Suprapubic skin (tissue), 4 donors: ENCODE results near the gene GABRB2. TPM values are rescaled to one million over a fixed set of nuclear protein-coding genes. Genes with fewer than 3 reads are reported as not detected.

Source experiments
- DNase-seq, 2 donors: peaks; one replicate each; pipeline ENCODE4 v3.0.0-alpha.2; 2019; ENCODE audit warnings: low spot score in 2 of 2
- H3K27ac ChIP-seq: fragments of 200-600 bp; sonication (generic); one replicate; pipeline ENCODE4 v1.5.1; 2019
- H3K27me3 ChIP-seq: fragments of 200-600 bp; sonication (generic); one replicate; pipeline ENCODE4 v1.5.1; 2019
- H3K36me3 ChIP-seq: fragments of 200-600 bp; sonication (generic); one replicate; pipeline ENCODE4 v1.5.1; 2019
- H3K4me1 ChIP-seq: fragments of 200-600 bp; sonication (generic); one replicate; pipeline ENCODE4 v1.5.1; 2019
- H3K4me3 ChIP-seq: fragments of 200-600 bp; sonication (generic); one replicate; pipeline ENCODE4 v1.5.1; 2019; ENCODE audit warnings: mild to moderate bottlenecking
- H3K9me3 ChIP-seq: fragments of 200-600 bp; sonication (generic); one replicate; pipeline ENCODE4 v1.5.1; 2019
- EP300 ChIP-seq: sonication (generic); formaldehyde crosslinking; IDR thresholded peaks from one replicate; pipeline ENCODE4 v1.6.1; 2017; ENCODE audit warnings: antibody characterized with exemption
- POLR2A ChIP-seq, 2 donors: fragments of 450-650 bp; IDR thresholded peaks; one replicate each; pipeline ENCODE4 v1.6.1; 2017; ENCODE audit warnings: antibody characterized with exemption in 2 of 2, mild to moderate bottlenecking in 2 of 2, moderate library complexity in 2 of 2
- POLR2AphosphoS5 ChIP-seq, 3 donors: sonication (generic); formaldehyde crosslinking; IDR thresholded peaks; one replicate each; pipeline ENCODE4 v1.6.1; 2017; ENCODE audit warnings: antibody characterized with exemption in 3 of 3
- WGBS: methylation state at CpG from one replicate; pipeline ENCODE4 v1.1.5; 2018; 5-methylcytosine and 5-hydroxymethylcytosine counted together
- total RNA-seq, 4 donors: library from RNA; depleted of rRNA; stranded (reverse); fragments of >200 nt; gene quantifications; one replicate each; pipeline ENCODE4 v1.1.0, GENCODE V29; 2016
- TF ChIP-seq, protein P1 (sequence below), 2 donors: fragments of 200-600 bp in 1 of 2; fragments of 450-650 bp in 1 of 2; sonication (generic) in 1 of 2; IDR thresholded peaks; one replicate each; pipeline ENCODE4 v1.5.1; 2016 to 2019; ENCODE audit warnings: antibody characterized with exemption in 2 of 2, mild to moderate bottlenecking in 1 of 2, moderate library complexity in 1 of 2

The GABRB2 gene
- total RNA-seq, 4 donors from 2014 or later, result 0.11 to 1.6 (median 0.24) TPM; not detected in 1

- Histone ChIP-seq H3K27me3 (no peaks in the 10 kb centered on the region), H3K4me1 (no peaks in the 10 kb centered on the region), H3K4me3 (no peak overlapping the region), H3K9me3 (no peaks in the 10 kb centered on the region), H3K36me3 (no peaks in the 10 kb centered on the region), H3K27ac (no peak overlapping the region)
- TF ChIP-seq, protein P1, sequence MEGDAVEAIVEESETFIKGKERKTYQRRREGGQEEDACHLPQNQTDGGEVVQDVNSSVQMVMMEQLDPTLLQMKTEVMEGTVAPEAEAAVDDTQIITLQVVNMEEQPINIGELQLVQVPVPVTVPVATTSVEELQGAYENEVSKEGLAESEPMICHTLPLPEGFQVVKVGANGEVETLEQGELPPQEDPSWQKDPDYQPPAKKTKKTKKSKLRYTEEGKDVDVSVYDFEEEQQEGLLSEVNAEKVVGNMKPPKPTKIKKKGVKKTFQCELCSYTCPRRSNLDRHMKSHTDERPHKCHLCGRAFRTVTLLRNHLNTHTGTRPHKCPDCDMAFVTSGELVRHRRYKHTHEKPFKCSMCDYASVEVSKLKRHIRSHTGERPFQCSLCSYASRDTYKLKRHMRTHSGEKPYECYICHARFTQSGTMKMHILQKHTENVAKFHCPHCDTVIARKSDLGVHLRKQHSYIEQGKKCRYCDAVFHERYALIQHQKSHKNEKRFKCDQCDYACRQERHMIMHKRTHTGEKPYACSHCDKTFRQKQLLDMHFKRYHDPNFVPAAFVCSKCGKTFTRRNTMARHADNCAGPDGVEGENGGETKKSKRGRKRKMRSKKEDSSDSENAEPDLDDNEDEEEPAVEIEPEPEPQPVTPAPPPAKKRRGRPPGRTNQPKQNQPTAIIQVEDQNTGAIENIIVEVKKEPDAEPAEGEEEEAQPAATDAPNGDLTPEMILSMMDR (IDR thresholded peaks at IDR 0.05), result no peak
- TF ChIP-seq POLR2A (IDR thresholded peaks at IDR 0.05), result no peak
- 69% methylated on average over 5 of the region's 5 CpGs for WGBS
- DNase-seq, result no peak
Observed at GRCh38 chr5:161382685-161383084, 163.8 kb downstream of the GABRB2 start.

DNA sequence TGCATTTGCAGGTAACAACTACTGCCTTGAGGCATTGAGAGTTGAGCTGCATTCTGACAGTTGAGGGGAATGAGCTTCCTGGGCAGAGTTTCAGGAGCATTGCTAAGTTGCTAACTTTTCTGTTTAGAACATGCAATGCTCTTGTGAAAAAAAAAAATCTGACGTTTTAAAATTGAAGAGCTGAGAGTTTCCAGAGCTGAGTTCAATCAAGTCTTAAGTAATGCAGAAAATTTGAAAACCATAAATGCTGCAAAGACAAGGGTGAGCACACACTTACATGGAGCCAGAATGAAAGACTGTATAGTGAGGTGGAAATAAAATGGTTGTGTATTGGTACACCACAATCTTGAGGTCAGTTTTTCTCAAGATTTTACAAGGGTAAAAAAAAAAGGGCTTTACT, 166.0 kb downstream of the GABRB2 start:
- no peak for DNase-seq
- H3K4me1 ChIP-seq, result no peaks in the 10 kb centered on the region
- TF ChIP-seq POLR2A (IDR thresholded peaks at IDR 0.05) (no peak), POLR2AphosphoS5 (IDR thresholded peaks at IDR 0.05) (no peak), EP300 (no peak)
- TF ChIP-seq, protein P1 (IDR thresholded peaks at IDR 0.05), result no peak
- no peaks in the 10 kb centered on the region for H3K27me3 ChIP-seq
- H3K4me3 ChIP-seq, result no peak overlapping the region
- no peak overlapping the region for H3K27ac ChIP-seq
- H3K36me3 ChIP-seq, result no peaks in the 10 kb centered on the region
- H3K9me3 ChIP-seq, result no peaks in the 10 kb centered on the region
- WGBS, result 11% methylated on average over 1 of the region's 1 CpG

DNA sequence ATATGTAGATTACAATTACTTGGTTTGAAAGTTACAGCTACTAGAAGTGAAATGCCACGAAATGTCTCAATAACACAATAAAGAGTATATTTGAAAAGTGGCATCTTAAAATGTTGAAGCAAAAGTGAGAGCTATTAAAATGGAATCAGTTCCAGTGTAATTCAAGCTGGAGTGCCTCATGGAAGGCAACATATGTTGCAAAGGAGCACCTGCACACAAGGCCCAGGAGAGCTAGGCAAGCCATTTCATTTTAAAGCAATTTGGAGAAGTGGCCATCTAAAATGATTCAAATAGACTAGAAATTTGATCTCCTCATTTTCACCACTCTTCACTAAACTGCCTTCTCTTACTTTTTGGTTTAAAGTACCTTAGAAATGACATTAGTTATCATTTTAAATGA, 167.8 kb downstream of the GABRB2 start:
- no peak overlapping the region for H3K4me3 ChIP-seq
- no peaks in the 10 kb centered on the region for H3K36me3 ChIP-seq
- H3K27me3 ChIP-seq, result no peaks in the 10 kb centered on the region
- DNase-seq, result no peak
- no peak for TF ChIP-seq EP300
- no peak for TF ChIP-seq POLR2A (IDR thresholded peaks at IDR 0.05)
- no peak for TF ChIP-seq POLR2AphosphoS5 (IDR thresholded peaks at IDR 0.05)
- TF ChIP-seq, protein P1 (IDR thresholded peaks at IDR 0.05), result no peak
- no peak overlapping the region for H3K27ac ChIP-seq
- H3K9me3 ChIP-seq, result no peaks in the 10 kb centered on the region
- 100% methylated on average over 1 of the region's 1 CpG for WGBS
- no peaks in the 10 kb centered on the region for H3K4me1 ChIP-seq

- TF ChIP-seq, protein P1 (IDR thresholded peaks at IDR 0.05), result no peak
- no peak for TF ChIP-seq EP300
- TF ChIP-seq POLR2A (IDR thresholded peaks at IDR 0.05), result no peak
- TF ChIP-seq POLR2AphosphoS5 (IDR thresholded peaks at IDR 0.05), result no peak
- WGBS, result 87% methylated on average over 1 of the region's 1 CpG
- DNase-seq, result no peak
- no peaks in the 10 kb centered on the region for H3K27me3 ChIP-seq
- no peaks in the 10 kb centered on the region for H3K9me3 ChIP-seq
- no peak overlapping the region for H3K4me3 ChIP-seq
- H3K4me1 ChIP-seq, result no peaks in the 10 kb centered on the region
- no peak overlapping the region for H3K27ac ChIP-seq
- H3K36me3 ChIP-seq, result no peaks in the 10 kb centered on the region
Observed at GRCh38 chr5:161376034-161376433, 170.5 kb downstream of the GABRB2 start.

DNA sequence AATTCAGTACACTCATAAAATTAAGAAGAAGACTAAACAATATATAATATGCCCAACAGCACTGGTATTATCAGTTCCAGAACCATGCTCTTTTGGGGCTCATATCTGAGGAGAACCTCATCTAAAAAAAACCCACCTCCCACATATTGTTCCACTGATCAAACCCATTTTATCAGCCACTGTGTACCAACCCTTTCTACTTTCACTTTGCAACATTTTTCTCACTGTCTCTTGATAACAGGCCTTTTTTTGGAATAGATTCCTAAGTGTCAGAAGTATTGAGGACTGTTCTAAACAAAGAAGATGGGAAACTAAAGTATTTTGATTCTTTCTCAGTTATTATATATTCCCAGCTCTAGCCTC, 173.2 kb downstream of the GABRB2 start:
- no peaks in the 10 kb centered on the region for H3K36me3 ChIP-seq
- DNase-seq, result no peak
- H3K4me3 ChIP-seq, result no peak overlapping the region
- no peaks in the 10 kb centered on the region for H3K4me1 ChIP-seq
- no peaks in the 10 kb centered on the region for H3K27me3 ChIP-seq
- TF ChIP-seq EP300, result no peak
- no peak for TF ChIP-seq POLR2A (IDR thresholded peaks at IDR 0.05)
- H3K9me3 ChIP-seq, result no peaks in the 10 kb centered on the region
- H3K27ac ChIP-seq, result no peak overlapping the region

GRCh38 chr5:161372682-161373344, 173.7 kb downstream of the GABRB2 start:
- no peak overlapping the region for H3K27ac ChIP-seq
- H3K9me3 ChIP-seq, result no peaks in the 10 kb centered on the region
- H3K4me1 ChIP-seq, result no peaks in the 10 kb centered on the region
- no peak for DNase-seq
- 40% methylated on average over 2 of the region's 2 CpGs for WGBS
- H3K27me3 ChIP-seq, result no peaks in the 10 kb centered on the region
- no peaks in the 10 kb centered on the region for H3K36me3 ChIP-seq
- TF ChIP-seq POLR2A (IDR thresholded peaks at IDR 0.05) (no peak), POLR2AphosphoS5 (IDR thresholded peaks at IDR 0.05) (no peak), EP300 (no peak)
- TF ChIP-seq, protein P1 (IDR thresholded peaks at IDR 0.05), result no peak
- no peak overlapping the region for H3K4me3 ChIP-seq
